ENCODE measurements around the gene MRPS18B.
A peak's percentile ranks its signal among the peaks of the same experiment; 100 is the strongest.

MRPS18B gene

GRCh38 chr6:30672445-30673253 is 55.0 kb downstream of the MRPS18B start, which contains the start of gene DHX16:
DHX16 (minus strand) TSS chr6:30673006; CDS start chr6:30672841, 165 bp downstream.
- DNase-seq (ENCODE audit: extremely low read depth, insufficient read length): peak; percentile 87
- H3K4me3 ChIP-seq (replicated peaks; ENCODE audit: low read depth, low read length): peak within 1 kb of the TSS; percentile 99
- H3K27me3 ChIP-seq (replicated peaks; ENCODE audit: control insufficient read depth, insufficient read depth, low read length): no peaks in the 10 kb centered on the region
- H3K36me3 ChIP-seq (ENCODE audit: control insufficient read depth, insufficient read depth, low read length): peaks cover 12% of the 10 kb centered on the region
- peak; percentile 84 for TF ChIP-seq CTCF (IDR thresholded peaks at IDR 0.05; ENCODE audit: insufficient read depth, low read length, poor library complexity, severe bottlenecking)

Data from GM06990 (cell line).